Measurements from ENCODE around the gene CCDC141. TPM values are rescaled to one million over a fixed set of nuclear protein-coding genes. Genes with fewer than 3 reads are reported as not detected.

CCDC141 gene
- total RNA-seq, 1 experiment from 2014 or later, result 0.30 TPM

GRCh38 chr2:178811045-178811444 is 238.9 kb downstream of the CCDC141 start:
- Histone ChIP-seq H3K4me2 (ENCODE audit: low read length) (no peak overlapping the region), H3K27ac (ENCODE audit: low read depth, low read length) (no peak overlapping the region), H3K9ac (ENCODE audit: low read length) (no peak overlapping the region), H3K9me2 (ENCODE audit: insufficient read depth) (no peaks in the 10 kb centered on the region), H2AFZ (ENCODE audit: low read depth, low read length, poor library complexity, severe bottlenecking) (no peak overlapping the region), H3K9me3 (ENCODE audit: control insufficient read depth in 1 of 2, insufficient read depth in 1 of 2, low read depth in 1 of 2, low read length in 2 of 2) (no peaks in the 10 kb centered on the region), H3K36me3 (ENCODE audit: control insufficient read depth in 1 of 2, insufficient read depth in 2 of 2, low read length in 2 of 2) (no peaks in the 10 kb centered on the region), H3K4me3 (replicated peaks in 1 of 2; ENCODE audit: low read depth in 1 of 2, low read length in 2 of 2) (no peak overlapping the region), H3K27me3 (ENCODE audit: insufficient read depth, low read length) (no peaks in the 10 kb centered on the region), H3K79me2 (ENCODE audit: insufficient read depth, low read length) (no peaks in the 10 kb centered on the region), H3K4me1 (ENCODE audit: control insufficient read depth in 1 of 2, insufficient read depth in 2 of 2, low read length in 2 of 2) (no peaks in the 10 kb centered on the region), H4K20me1 (ENCODE audit: insufficient read depth) (no peaks in the 10 kb centered on the region)
- intact Hi-C loops (cut with micrococcal nuclease), result no loop called here
- POLR2A ChIA-PET, result no interaction called here
- no peak for DNase-seq (ENCODE audit: low read depth, low spot score)
- TF ChIP-seq ZNF274 (IDR thresholded peaks at IDR 0.05; ENCODE audit: low read depth, low read length) (no peak), SIN3A (IDR thresholded peaks at IDR 0.05; ENCODE audit: low read depth) (no peak), FOSL1 (IDR thresholded peaks at IDR 0.05; ENCODE audit: low read depth) (no peak), CBX3 (IDR thresholded peaks at IDR 0.05; ENCODE audit: low read depth) (no peak), CTCF (IDR thresholded peaks at IDR 0.05 in 2 of 3, conservative IDR thresholded peaks at IDR 0.05 in 1 of 3; ENCODE audit: borderline replicate concordance in 1 of 3, insufficient read depth in 1 of 3, low read depth in 2 of 3, low read length in 2 of 3) (no peak), RAD21 (IDR thresholded peaks at IDR 0.05; ENCODE audit: low read depth) (no peak), SP1 (IDR thresholded peaks at IDR 0.05; ENCODE audit: low read depth) (no peak), TCF7L2 (IDR thresholded peaks at IDR 0.05; ENCODE audit: borderline replicate concordance, extremely low read depth, insufficient read depth, insufficient read length) (no peak), SRF (IDR thresholded peaks at IDR 0.05; ENCODE audit: low read depth) (no peak), JUND (IDR thresholded peaks at IDR 0.05) (no peak), EGR1 (IDR thresholded peaks at IDR 0.05; ENCODE audit: low read depth) (no peak), POLR2A (IDR thresholded peaks at IDR 0.05; ENCODE audit: borderline replicate concordance, extremely low read depth, insufficient read depth, insufficient read length) (no peak), YY1 (IDR thresholded peaks at IDR 0.05; ENCODE audit: extremely low read depth, insufficient replicate concordance, low read depth, low read length) (no peak)
- TF ChIP-seq, protein P1, sequence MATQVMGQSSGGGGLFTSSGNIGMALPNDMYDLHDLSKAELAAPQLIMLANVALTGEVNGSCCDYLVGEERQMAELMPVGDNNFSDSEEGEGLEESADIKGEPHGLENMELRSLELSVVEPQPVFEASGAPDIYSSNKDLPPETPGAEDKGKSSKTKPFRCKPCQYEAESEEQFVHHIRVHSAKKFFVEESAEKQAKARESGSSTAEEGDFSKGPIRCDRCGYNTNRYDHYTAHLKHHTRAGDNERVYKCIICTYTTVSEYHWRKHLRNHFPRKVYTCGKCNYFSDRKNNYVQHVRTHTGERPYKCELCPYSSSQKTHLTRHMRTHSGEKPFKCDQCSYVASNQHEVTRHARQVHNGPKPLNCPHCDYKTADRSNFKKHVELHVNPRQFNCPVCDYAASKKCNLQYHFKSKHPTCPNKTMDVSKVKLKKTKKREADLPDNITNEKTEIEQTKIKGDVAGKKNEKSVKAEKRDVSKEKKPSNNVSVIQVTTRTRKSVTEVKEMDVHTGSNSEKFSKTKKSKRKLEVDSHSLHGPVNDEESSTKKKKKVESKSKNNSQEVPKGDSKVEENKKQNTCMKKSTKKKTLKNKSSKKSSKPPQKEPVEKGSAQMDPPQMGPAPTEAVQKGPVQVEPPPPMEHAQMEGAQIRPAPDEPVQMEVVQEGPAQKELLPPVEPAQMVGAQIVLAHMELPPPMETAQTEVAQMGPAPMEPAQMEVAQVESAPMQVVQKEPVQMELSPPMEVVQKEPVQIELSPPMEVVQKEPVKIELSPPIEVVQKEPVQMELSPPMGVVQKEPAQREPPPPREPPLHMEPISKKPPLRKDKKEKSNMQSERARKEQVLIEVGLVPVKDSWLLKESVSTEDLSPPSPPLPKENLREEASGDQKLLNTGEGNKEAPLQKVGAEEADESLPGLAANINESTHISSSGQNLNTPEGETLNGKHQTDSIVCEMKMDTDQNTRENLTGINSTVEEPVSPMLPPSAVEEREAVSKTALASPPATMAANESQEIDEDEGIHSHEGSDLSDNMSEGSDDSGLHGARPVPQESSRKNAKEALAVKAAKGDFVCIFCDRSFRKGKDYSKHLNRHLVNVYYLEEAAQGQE (IDR thresholded peaks at IDR 0.05; ENCODE audit: low read depth), result no peak
- no TSS peak for BruUV-seq (replicated peaks)
- ATAC-seq, result no peak
- CTCF ChIA-PET, result interaction anchor here (1.3 kb wide), 1 partner anchor 110 kb away, joined by 3 read pairs; no protein-coding TSS in a partner anchor
- RAD21 ChIA-PET (ENCODE audit: low non-redundant PET in 1 of 2, low total read pairs in 2 of 2, uncharacterized antibody in 2 of 2, unreplicated experiment in 2 of 2), result no interaction called here

All from HCT116 (cell line).